Activated T-helper 1 cell treated with anti-CD3 and anti-CD28 coated beads, Interleukin-2, amount 50 U/mL, for 16 hours (primary cell): ENCODE measurements around the gene DCBLD1.

Experiments used
- DNase-seq, 2 donors: peaks; one replicate each; pipeline ENCODE4 v3.0.0-alpha.2; 2020; ENCODE audit warnings: low read depth in 1 of 2, low spot score in 1 of 2

The DCBLD1 gene

DNA sequence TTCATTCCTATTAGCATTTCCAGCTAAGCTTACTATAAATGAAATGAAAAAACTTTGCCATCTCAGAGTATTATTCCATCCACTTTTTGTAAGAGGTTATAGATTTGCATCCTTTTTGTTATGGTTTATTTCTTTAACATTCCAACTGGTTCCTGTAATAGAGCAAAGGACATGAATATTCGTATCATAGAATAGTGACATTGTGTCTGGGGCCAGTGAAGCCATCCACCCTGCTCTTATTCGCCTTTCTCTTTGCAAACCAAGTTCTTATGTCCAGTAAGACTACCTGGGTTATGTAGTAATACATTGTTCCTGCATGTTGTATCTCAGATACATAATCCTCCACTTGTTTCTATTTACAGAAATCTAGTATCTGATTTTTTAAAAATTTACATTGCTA lies 43.1 kb downstream of the DCBLD1 start:
- DNase-seq: no peak

- no peak for DNase-seq
Measured at GRCh38 chr6:117530467-117531242, 48.2 kb downstream of the DCBLD1 start.

- no peak for DNase-seq
Measured at GRCh38 chr6:117531346-117531745, 48.9 kb downstream of the DCBLD1 start.

DNA sequence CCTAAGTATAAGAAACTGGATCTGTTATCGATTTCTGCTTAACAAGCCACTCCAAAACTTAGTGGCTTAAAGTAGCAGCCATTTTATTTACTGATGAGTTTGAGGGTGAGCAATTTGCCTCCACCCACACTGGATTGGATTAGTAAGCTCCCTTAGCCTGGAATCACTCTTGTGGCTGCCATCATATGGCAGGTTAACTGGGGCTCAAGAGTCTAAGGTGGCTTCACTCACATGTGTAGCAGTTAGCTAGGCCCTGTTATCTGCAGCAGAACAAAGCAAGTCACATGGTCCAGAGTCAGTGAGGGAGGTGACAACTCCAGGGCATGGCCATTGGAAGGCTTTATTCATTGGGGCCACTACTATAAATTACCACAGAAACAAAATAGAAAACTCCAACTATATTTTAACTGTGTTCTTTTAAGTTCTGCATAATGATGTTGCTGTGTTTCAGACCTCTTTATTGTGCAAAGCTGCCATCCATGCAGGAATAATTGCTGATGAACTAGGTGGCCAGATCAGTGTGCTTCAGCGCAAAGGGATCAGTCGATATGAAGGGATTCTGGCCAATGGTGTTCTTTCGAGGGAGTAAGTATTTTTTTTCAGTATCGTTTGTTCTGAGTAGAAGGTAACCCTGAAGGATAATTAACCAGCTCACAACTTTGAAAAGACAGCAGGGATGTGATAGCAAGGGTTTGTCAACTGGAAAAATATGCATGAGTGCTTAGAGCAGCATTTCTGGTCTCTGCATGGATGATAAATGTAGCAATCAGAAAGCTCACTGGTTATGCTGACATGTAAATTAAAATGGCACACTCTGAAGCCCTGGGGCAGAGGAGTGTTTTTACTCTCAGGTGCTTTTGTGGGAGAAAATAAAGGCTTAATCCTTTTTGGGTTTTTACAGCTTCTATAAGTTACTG lies 49.6 kb downstream of the DCBLD1 start:
- DNase-seq: no peak

GRCh38 chr6:117533775-117534174 lies 51.3 kb downstream of the DCBLD1 start:
- DNase-seq: no peak

GRCh38 chr6:117534974-117535373 lies 52.5 kb downstream of the DCBLD1 start:
- no peak for DNase-seq

GRCh38 chr6:117536317-117536716 lies 53.8 kb downstream of the DCBLD1 start:
- no peak for DNase-seq

GRCh38 chr6:117538615-117539014 lies 56.1 kb downstream of the DCBLD1 start:
- no peak for DNase-seq

GRCh38 chr6:117540670-117541069 lies 58.2 kb downstream of the DCBLD1 start:
- no peak for DNase-seq

DNA sequence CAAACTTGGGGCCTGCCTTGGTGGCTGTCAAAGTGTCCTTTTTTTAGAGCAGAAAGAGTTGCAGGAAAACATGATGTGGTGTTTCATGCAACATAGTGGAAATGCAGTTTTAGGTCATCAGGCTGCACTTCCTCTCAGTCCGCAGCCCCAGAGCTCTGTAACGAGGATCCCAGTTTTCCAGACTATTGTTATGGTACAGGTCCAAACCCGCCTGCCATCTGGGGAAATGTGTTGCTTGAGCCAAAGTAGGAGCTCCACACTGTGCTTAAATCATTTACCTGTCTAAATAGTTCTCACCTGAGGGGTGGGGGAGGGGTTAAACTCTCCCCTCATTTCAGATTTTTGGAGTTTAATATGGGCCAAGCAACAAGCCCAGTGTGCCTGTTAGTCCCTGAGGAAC lies 60.0 kb downstream of the DCBLD1 start:
- no peak for DNase-seq

- no peak for DNase-seq
Measured at GRCh38 chr6:117544716-117545115, 62.2 kb downstream of the DCBLD1 start.

GRCh38 chr6:117545161-117545595 lies 62.7 kb downstream of the DCBLD1 start:
- DNase-seq: no peak

GRCh38 chr6:117546674-117547073 lies 64.2 kb downstream of the DCBLD1 start:
- no peak for DNase-seq

- DNase-seq: peak; percentile 8 to 22
Measured at GRCh38 chr6:117547688-117548621, 65.5 kb downstream of the DCBLD1 start.

GRCh38 chr6:117548797-117549301 lies 66.4 kb downstream of the DCBLD1 start:
- DNase-seq: peak in 1 of 2 donors; percentile 6

DNA sequence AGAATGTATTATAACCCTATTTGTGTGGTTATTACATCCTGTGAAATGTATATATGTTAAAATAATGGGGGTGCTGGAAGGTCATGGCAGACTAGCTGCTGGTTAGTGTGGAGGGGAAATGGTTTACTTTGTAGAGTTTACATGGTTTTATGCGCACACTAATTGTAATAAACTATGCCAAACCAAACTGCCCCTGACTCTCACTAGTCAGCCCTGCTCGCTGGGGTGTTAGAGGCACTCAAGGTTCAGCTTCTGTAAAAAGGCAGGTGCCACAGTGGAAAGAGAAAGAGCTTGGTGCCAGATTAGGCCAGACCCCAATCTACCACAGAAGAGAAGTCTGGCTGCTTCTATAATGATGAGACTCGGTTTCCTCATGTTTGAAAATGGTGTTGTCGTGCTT lies 67.1 kb downstream of the DCBLD1 start:
- no peak for DNase-seq

GRCh38 chr6:117550078-117550600 lies 67.7 kb downstream of the DCBLD1 start:
- DNase-seq: no peak

DNA sequence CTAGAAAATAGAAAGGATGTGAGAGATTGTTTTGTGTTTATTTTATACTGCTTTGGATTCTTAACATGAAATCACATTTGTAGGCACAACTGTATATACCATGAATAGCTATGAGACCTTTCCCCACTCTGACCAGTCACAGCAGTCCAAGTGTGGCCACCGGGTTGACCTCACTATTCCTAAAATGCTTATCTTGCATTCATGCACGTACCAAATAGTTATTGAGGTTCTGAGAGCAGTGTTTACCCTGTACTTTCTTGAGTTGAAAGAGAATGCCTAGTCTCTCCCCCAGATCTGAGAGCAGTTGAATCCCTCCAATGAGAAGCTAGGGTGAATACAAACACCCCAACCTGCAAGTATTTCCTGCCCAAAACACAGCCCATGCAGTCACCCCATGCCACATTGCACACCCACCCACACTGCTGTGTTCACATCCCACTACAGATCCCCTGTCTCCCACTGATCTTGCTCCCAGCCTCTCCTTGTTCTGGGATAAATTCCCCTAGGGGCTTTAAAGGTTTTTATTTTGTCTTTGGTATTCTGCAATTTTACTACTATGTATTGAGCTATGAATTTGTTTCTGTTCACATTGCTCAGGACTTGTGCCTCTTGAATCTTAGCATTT lies 68.3 kb downstream of the DCBLD1 start:
- DNase-seq: no peak

DNA sequence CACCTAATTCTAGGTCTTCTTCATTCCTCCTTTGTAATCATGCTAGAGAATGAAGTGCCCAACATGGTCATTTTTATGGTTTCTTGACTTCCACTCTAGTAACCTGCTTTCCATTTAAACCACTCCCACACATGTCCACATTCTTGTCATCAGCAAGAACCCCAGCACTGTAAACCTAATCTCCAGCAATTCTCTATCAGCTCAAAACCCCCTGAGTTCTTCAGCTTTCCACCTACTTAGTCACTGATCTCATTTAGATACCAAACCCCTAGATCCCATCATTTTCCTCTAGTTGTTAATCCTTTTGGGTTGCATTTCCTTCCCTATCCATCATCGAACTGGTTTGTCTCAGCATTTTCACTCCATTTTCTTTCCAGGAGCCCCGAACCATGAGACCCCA lies 70.1 kb downstream of the DCBLD1 start:
- no peak for DNase-seq

DNA sequence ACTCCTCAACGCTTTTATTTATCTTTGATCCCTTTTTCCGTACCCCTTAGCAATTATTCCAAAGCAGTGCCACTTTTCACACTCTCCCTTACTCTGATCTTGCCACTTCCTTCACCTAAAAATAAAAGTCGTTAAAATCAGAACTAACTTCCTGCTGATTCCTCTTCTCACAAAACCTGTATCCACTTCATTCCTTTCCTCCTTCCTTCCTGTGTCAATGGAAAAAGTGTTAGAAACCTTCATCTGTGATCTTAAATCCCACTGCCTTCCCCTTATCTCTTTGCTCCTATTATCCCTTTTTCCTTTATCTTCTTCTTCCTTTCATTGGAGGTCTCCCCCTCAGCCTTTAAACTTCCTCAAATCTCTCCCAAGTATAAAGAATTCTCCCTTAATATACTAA lies 70.7 kb downstream of the DCBLD1 start:
- no peak for DNase-seq
